CD4-positive, alpha-beta T cell (primary cell): ENCODE results near the gene MYBPC3. TPM values are rescaled to one million over a fixed set of nuclear protein-coding genes. Genes with fewer than 3 reads are reported as not detected.
A peak's percentile ranks its signal among the peaks of the same experiment; 100 is the strongest.

Experiments used
- ATAC-seq: fragments of 200-7000 bp; cut with Tn5 transposase; one replicate; pipeline ENCODE4 v1.10.0; 2022; ENCODE audit warnings: mild to moderate bottlenecking; ENCODE audit not compliant: poor library complexity
- CTCF ChIA-PET: fragments of 350-600 bp; sonication (Branson Sonifier 250); formaldehyde crosslinking; loops from one replicate; lab custom pipeline; 2021; ENCODE audit warnings: antibody characterized with exemption, inconsistent platforms; lab: Charles Lee
- POLR2A ChIA-PET: fragments of 350-600 bp; sonication (Branson Sonifier 250); formaldehyde crosslinking; loops from one replicate; lab custom pipeline; 2021; ENCODE audit warnings: antibody characterized with exemption, inconsistent platforms; lab: Charles Lee
- DNase-seq, 14 experiments: peaks; one replicate each; pipeline ENCODE4 v3.0.0-alpha.2; 2013 to 2020; ENCODE audit warnings: mixed read lengths in 2 of 14
- H3K27ac ChIP-seq, 2 donors: one replicate each; pipeline versions ENCODE4 v1.5.1 to v1.7.0; 2013; ENCODE audit warnings: low read length in 2 of 2, low read depth in 1 of 2, mild to moderate bottlenecking in 1 of 2
- H3K27me3 ChIP-seq, 2 experiments: 1 replicate in 1 of 2; 2 replicates in 1 of 2; pipeline versions ENCODE4 v1.6.1 to v1.7.0; 2013; ENCODE audit warnings: low read length in 2 of 2, control low read depth in 1 of 2, mild to moderate bottlenecking in 1 of 2, moderate library complexity in 1 of 2; ENCODE audit not compliant: insufficient read depth in 2 of 2, control insufficient read depth in 1 of 2
- H3K36me3 ChIP-seq: one replicate; pipeline ENCODE4 v1.6.1; 2013; ENCODE audit warnings: low read length, control low read depth; ENCODE audit not compliant: insufficient read depth
- H3K4me1 ChIP-seq: one replicate; pipeline ENCODE4 v1.6.1; 2013; ENCODE audit warnings: low read length, control low read depth; ENCODE audit not compliant: insufficient read depth
- H3K4me3 ChIP-seq: one replicate; pipeline ENCODE4 v1.5.1; 2013; ENCODE audit warnings: mild to moderate bottlenecking, low read length, moderate library complexity
- H3K9me3 ChIP-seq, 2 experiments: 1 replicate in 1 of 2; 2 replicates in 1 of 2; pipeline versions ENCODE4 v1.6.1 to v1.7.0; 2013; ENCODE audit warnings: low read length in 2 of 2, mild to moderate bottlenecking in 2 of 2, control low read depth in 1 of 2, moderate library complexity in 1 of 2; ENCODE audit not compliant: control insufficient read depth in 1 of 2, insufficient read depth in 1 of 2
- H3K27ac Mint-ChIP-seq: one replicate; pipeline ENCODE4 v1.8.0; 2020; ENCODE audit warnings: mixed read lengths
- H3K27me3 Mint-ChIP-seq: one replicate; pipeline ENCODE4 v1.8.0; 2021; ENCODE audit warnings: mixed read lengths
- H3K36me3 Mint-ChIP-seq: one replicate; pipeline ENCODE4 v1.8.0; 2021; ENCODE audit warnings: low read depth, mixed read lengths
- H3K4me1 Mint-ChIP-seq: one replicate; pipeline ENCODE4 v1.8.0; 2021; ENCODE audit warnings: low read depth, mixed read lengths
- H3K4me3 Mint-ChIP-seq: one replicate; pipeline ENCODE4 v1.8.0; 2020; ENCODE audit warnings: mild to moderate bottlenecking, mixed read lengths
- H3K9me3 Mint-ChIP-seq: one replicate; pipeline ENCODE4 v1.8.0; 2020; ENCODE audit warnings: mixed read lengths
- intact Hi-C, 2 experiments: fragments of 100-400 bp; cut with DNase I in 1 of 2; cut with micrococcal nuclease in 1 of 2; formaldehyde crosslinking; loops; one replicate each; pipeline versions ENCODE4 v1.15.1 to v1.9.0; 2023 to 2025; cut with DNase I, micrococcal nuclease
- total RNA-seq, 174 experiments: library from RNA in 2 of 174; stranded (reverse) in 2 of 174; gene quantifications; one replicate each; pipeline ENCODE4 v1.2.3 and lab custom pipeline; 2021 to 2026
- TF ChIP-seq, protein P1 (sequence below): fragments of 200-600 bp; IDR thresholded peaks from one replicate; pipeline ENCODE4 v1.8.0; 2022; ENCODE audit warnings: antibody characterized with exemption, mild to moderate bottlenecking

Gene MYBPC3
- total RNA-seq, 2 experiments from 2014 or later, result not detected

DNA sequence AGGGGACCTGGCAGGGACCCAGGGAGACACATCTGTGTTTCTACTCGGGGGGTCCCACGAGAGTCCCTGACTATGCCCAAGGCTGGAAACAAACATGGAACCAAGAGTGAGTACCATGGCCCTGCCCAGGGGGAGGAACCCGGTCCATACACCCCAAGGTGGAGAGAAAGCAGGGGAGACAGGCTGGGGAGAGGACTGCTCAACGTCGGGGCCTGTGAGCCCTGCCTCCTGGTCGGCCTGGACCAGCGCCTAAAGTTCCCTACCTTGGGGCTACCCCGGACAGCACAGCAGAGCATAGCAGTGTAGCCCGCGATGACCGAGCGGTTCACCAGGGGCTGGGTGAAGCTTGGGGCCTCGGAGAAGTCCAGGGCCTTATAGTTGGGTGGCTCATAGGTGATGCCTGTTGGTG lies 20.2 kb downstream of the MYBPC3 start:
- DNase-seq, result no peak

DNA sequence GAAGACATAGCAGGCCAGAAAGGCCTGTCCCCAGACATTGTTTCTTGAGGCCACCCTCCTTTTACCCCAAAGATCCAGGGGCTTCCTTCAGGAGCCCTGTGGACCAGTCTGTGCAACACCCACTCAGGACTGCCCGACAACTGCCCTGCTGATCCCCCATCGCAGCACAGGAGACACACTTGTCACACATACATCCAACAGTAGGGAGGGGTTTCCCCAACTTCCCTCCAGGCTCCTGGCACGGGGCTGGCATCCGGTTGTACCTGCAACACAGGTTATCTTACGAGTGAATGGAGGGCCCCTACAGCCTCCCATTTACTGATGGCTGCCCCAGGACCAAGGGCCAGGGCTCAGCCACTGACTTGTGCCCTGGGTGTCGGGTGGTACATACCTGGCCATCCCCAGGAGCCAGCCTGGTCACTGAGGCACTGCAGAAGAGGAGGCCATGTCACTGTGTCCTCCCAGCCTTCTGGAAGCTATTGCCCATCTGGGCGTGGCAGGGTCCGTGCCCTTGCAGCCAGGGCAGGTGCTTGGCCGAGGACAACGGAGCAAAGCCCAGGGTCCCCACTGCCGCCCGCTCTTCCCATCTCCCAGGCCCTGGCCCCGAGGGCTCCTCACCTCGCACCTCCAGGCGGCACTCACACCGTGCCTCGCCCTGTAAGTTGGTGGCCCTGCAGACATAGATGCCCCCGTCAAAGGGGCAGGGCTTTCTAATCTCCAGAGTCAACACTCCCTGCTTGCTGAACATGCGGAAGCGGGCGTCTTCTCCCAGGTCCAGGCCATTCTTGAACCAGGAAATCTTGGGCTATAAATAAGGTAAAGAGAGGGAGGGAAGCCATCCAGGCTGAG lies 20.8 kb downstream of the MYBPC3 start:
- no peak overlapping the region for H3K4me3 ChIP-seq
- no peaks in the 10 kb centered on the region for H3K27me3 Mint-ChIP-seq
- no peaks in the 10 kb centered on the region for H3K27me3 ChIP-seq
- H3K36me3 ChIP-seq, result peaks cover 26% of the 10 kb centered on the region
- no peak for ATAC-seq
- H3K4me3 Mint-ChIP-seq, result no peak overlapping the region
- TF ChIP-seq, protein P1, sequence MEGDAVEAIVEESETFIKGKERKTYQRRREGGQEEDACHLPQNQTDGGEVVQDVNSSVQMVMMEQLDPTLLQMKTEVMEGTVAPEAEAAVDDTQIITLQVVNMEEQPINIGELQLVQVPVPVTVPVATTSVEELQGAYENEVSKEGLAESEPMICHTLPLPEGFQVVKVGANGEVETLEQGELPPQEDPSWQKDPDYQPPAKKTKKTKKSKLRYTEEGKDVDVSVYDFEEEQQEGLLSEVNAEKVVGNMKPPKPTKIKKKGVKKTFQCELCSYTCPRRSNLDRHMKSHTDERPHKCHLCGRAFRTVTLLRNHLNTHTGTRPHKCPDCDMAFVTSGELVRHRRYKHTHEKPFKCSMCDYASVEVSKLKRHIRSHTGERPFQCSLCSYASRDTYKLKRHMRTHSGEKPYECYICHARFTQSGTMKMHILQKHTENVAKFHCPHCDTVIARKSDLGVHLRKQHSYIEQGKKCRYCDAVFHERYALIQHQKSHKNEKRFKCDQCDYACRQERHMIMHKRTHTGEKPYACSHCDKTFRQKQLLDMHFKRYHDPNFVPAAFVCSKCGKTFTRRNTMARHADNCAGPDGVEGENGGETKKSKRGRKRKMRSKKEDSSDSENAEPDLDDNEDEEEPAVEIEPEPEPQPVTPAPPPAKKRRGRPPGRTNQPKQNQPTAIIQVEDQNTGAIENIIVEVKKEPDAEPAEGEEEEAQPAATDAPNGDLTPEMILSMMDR, result no peak
- no peaks in the 10 kb centered on the region for H3K9me3 Mint-ChIP-seq
- no peak for DNase-seq
- no peaks in the 10 kb centered on the region for H3K4me1 Mint-ChIP-seq
- H3K27ac ChIP-seq, result no peak overlapping the region
- intact Hi-C loops, result no loop called here
- H3K4me1 ChIP-seq, result no peaks in the 10 kb centered on the region
- H3K9me3 ChIP-seq, result no peaks in the 10 kb centered on the region
- H3K27ac Mint-ChIP-seq, result peak overlapping the region; percentile 33
- POLR2A ChIA-PET, result no interaction called here
- CTCF ChIA-PET, result no interaction called here
- H3K36me3 Mint-ChIP-seq, result peaks cover 34% of the 10 kb centered on the region

More for the DNA sequence above, 20.2 kb downstream of the MYBPC3 start:
- H3K4me3 ChIP-seq, result no peak overlapping the region
- TF ChIP-seq, protein P1, result no peak
- peaks cover 26% of the 10 kb centered on the region for H3K36me3 ChIP-seq
- no peak overlapping the region for H3K27ac ChIP-seq
- ATAC-seq, result no peak
- Mint-ChIP-seq H3K4me3 (no peak overlapping the region), H3K27me3 (no peaks in the 10 kb centered on the region), H3K4me1 (no peaks in the 10 kb centered on the region), H3K27ac (peak overlapping the region; percentile 33), H3K9me3 (no peaks in the 10 kb centered on the region), H3K36me3 (peaks cover 30% of the 10 kb centered on the region)
- POLR2A ChIA-PET, result no interaction called here
- no peaks in the 10 kb centered on the region for H3K27me3 ChIP-seq
- CTCF ChIA-PET, result no interaction called here
- intact Hi-C loops, result no loop called here
- H3K9me3 ChIP-seq, result no peaks in the 10 kb centered on the region
- no peaks in the 10 kb centered on the region for H3K4me1 ChIP-seq

DNA sequence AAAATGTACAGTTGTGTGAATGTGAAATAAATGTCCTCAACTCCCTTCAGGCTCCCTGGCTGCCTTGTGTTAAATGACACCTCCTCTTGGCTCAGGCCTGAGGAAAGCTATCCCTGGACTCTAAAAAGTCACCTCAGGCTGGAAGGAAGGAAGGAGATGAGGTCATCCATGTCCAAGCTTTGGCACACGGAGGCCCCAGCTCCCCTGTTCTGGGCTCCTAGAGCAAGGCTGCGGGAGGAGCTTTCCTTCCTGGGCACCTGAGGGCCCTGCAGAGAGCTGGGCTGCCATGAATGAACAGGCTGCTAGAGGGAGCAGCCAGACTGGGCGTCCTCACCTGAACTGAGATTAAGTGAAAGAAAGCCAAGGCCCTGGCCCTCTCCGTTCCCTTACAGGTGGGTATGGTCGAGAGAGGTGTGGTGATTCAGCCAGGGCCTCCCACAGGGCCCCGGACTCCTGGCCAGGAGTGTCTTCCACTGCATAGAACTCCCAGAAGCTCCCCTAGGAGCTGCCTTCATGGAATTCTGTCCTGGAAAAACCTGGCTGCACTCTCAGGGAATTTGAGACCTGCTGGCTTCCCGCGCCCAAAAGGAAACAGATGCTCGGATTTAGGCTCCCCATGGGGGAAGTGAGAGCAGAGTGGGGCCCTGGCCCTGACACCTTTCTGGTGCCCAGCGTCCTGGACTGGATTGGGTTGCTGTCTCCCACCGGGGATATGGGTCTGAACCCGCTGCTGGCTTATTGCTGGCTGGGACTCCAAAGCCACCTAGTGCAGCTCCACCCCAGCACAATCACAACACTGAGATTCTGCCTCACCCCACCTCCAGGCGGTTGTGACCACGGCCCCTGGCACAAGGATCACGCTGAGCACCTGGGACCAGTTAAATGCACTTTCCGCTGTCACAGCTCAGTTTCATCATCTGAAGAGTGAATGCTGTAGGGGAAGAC lies 22.2 kb downstream of the MYBPC3 start:
- Mint-ChIP-seq H3K4me3 (no peak overlapping the region), H3K36me3 (peaks cover 48% of the 10 kb centered on the region), H3K9me3 (no peaks in the 10 kb centered on the region), H3K27ac (no peak overlapping the region), H3K4me1 (no peaks in the 10 kb centered on the region), H3K27me3 (no peaks in the 10 kb centered on the region)
- no peaks in the 10 kb centered on the region for H3K4me1 ChIP-seq
- ATAC-seq (peak; percentile 35), DNase-seq (peak in 1 of 14 experiments; percentile 14)
- ChIA-PET POLR2A (interaction anchor here (1.1 kb wide), 1 partner anchor 63 kb away, joined by 3 read pairs; no protein-coding TSS in a partner anchor), CTCF (interaction anchor here (1.1 kb wide), 1 partner anchor 81 kb away, joined by 3 read pairs; no protein-coding TSS in a partner anchor)
- H3K27me3 ChIP-seq, result no peaks in the 10 kb centered on the region
- H3K9me3 ChIP-seq, result no peaks in the 10 kb centered on the region
- intact Hi-C loops, result no loop called here
- TF ChIP-seq, protein P1, result no peak
- H3K4me3 ChIP-seq, result no peak overlapping the region
- peaks cover 26% of the 10 kb centered on the region for H3K36me3 ChIP-seq
- no peak overlapping the region for H3K27ac ChIP-seq
